GM18517 (cell line): ENCODE measurements around the gene FOXJ3.

Experiments
- ATAC-seq: cut with Tn5 transposase; IDR thresholded peaks from one replicate; pipeline ENCODE4 v1.9.1; 2021; ENCODE audit warnings: mild to moderate bottlenecking, moderate library complexity; ENCODE audit not compliant: unreplicated experiment

Gene FOXJ3

GRCh38 chr1:42171679-42172266 lies 163.3 kb downstream of the FOXJ3 start:
- no peak for ATAC-seq

GRCh38 chr1:42170779-42171621 lies 164.0 kb downstream of the FOXJ3 start:
- no peak for ATAC-seq

- ATAC-seq, result no peak
Observed at GRCh38 chr1:42168763-42169162, 166.3 kb downstream of the FOXJ3 start.

GRCh38 chr1:42168391-42168670 lies 166.7 kb downstream of the FOXJ3 start:
- no peak for ATAC-seq

- ATAC-seq, result no peak
Observed at GRCh38 chr1:42167611-42168390, 167.2 kb downstream of the FOXJ3 start.

- no peak for ATAC-seq
Observed at GRCh38 chr1:42165511-42166210, 169.4 kb downstream of the FOXJ3 start.

- no peak for ATAC-seq
Observed at GRCh38 chr1:42164551-42165420, 170.2 kb downstream of the FOXJ3 start, which contains the start of gene GUCA2A. GUCA2A (minus strand) TSS chr1:42164745; CDS start chr1:42164712, 33 bp downstream.

- no peak for ATAC-seq
Observed at GRCh38 chr1:42163536-42164503, 171.2 kb downstream of the FOXJ3 start.

GRCh38 chr1:42163114-42163513 lies 171.9 kb downstream of the FOXJ3 start:
- no peak for ATAC-seq

GRCh38 chr1:42162181-42162580 lies 172.9 kb downstream of the FOXJ3 start:
- ATAC-seq, result no peak

- no peak for ATAC-seq
Observed at GRCh38 chr1:42158189-42158588, 176.8 kb downstream of the FOXJ3 start.

GRCh38 chr1:42157667-42158066 lies 177.4 kb downstream of the FOXJ3 start:
- ATAC-seq, result no peak

GRCh38 chr1:42155362-42155761 lies 179.7 kb downstream of the FOXJ3 start:
- no peak for ATAC-seq

GRCh38 chr1:42154685-42155084 lies 180.3 kb downstream of the FOXJ3 start:
- ATAC-seq, result no peak

GRCh38 chr1:42153624-42154023 lies 181.4 kb downstream of the FOXJ3 start:
- no peak for ATAC-seq

GRCh38 chr1:42152907-42153600 lies 182.0 kb downstream of the FOXJ3 start, which contains the start of gene GUCA2B:
GUCA2B (plus strand) TSS chr1:42153410; CDS start chr1:42153451, 41 bp downstream.
- no peak for ATAC-seq

- ATAC-seq, result no peak
Observed at GRCh38 chr1:42152119-42152518, 182.9 kb downstream of the FOXJ3 start.

GRCh38 chr1:42150651-42151050 lies 184.4 kb downstream of the FOXJ3 start:
- ATAC-seq, result no peak
